ENCODE measurements around the gene PLEKHA7.

PLEKHA7 gene

DNA sequence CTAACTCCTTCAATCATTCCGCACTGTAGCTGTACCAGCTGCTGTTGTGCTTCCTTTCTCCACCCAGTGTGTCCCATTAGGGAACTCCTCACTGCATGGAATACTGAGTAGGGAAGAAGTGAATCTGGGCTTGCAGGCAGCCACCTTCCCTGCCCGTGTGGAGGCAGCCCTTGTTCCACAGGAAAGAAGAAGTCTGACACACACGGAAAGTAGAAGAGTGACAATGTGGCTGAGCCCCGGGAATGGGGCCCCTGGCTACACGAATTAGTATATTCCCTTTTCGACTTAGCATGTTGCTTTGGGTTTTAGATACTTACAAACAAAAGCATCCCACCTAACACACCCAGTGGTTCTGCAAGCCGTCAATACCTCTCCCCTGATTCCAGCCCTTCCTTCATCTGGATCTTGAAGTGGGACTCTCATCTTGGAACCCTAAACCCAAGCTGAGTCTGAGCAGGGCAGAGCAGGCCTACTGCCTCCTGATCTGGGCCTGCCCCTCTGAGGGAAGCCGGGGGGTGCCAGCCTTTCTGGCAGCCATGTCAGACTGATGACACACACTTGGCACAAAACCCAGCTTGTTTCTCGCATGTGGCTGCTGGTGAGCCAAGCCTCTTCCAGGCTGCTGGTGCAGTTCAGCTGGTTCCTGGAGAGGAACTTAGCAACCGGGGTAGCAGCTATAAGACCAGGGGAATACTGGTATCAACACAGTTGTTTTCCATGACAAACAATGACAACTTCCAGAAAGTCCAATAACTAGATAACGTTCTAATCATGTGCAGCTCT, 204.1 kb downstream of the PLEKHA7 start:
- no peak for DNase-seq (ENCODE audit: low read depth)

DNA sequence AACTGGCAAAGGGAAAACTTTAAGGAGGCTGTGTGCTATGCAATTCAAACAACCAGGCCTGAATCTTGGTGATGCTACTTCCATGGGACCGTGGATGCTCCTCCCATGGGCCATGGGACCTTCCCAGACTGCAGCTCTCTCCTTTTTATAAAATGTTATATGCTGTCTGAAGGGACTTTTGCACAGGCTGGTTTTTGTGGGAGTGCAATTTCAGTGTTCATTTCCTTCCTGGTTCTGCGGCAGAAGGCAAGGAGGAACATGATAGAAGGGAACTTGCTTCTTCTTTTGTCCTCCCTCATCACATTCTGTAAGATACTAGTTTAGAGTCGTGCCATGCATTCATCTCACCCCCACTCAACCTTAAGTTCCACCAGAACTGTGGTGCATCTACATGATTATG, 206.9 kb downstream of the PLEKHA7 start:
- DNase-seq (ENCODE audit: low read depth): no peak

DNA sequence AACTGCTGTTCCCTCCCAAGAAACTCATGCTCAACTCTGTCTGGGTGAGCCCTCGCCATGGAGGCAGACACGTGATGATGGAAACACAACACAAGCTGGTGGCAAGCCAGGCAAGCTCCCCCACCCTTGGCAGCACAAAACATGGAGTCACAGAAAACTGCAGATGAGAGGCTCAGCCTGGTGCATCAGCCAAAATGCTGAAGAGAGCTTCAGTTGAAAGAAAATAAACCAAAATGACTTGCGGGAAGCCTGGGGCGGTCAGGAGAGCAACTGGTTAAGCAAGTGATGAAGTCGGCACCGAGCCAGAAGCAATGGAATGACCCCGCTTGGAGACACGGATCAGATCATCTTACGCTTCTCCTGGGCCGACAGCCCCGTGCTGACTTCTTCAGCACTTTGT, 207.4 kb downstream of the PLEKHA7 start:
- no peak for DNase-seq (ENCODE audit: low read depth)

DNA sequence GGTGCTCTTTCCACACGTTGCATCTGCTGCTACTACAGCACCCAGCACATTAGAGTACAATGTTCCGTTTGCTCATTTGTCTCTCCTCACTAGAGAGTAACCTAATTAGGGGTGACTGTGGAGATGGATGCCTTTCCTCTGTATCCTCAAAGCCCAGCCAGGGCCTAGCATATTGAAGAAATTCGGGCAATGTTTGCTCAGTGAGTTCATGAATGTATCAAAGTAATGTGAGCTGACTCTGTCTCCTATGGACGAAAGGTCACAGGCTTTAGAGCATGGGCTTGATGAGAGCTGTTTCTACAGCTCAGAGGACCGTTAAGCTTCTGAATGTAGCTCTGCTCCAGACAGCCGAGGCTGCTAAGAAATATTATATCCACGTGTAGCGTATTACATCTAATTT, 208.3 kb downstream of the PLEKHA7 start:
- DNase-seq (ENCODE audit: low read depth): no peak

DNA sequence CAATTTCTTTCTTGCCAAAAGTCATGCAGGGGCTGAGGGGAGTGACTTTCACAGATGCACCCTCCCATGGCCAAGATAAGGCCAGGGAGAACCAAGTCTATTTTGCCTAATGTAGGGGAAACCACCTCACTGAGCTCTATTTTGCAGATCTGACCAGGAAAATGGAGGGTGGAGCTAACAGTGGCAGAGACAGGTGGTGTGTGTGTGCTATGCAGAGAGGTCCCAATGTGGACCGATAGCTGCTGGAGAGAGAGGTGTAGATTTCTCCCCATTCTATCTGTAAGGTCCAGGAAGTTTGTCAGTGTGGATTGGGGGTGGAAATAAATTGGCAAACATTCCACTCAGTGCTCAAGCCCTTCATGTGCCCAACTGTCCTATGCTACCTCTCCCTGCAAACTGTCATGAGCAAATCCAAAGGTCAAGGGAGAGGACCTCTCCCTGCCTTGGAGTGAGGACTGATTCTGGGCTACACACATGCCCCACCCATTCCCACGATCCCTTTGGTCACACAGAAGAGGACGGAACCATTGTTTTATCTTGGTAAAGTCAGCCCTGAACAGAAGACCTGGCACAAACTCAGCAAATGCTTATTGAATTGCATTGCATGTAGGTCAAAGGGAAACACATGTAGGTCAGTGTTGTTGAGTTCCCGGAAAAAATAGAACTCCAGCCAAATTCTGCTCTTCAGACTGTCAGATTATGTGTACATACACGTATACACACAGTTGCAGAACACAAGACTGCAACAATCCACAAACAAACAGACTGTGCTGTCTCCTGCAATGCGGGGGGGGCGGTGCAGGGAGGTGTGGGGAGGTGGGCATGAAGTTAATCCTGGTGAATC, 209.9 kb downstream of the PLEKHA7 start:
- no peak for DNase-seq (ENCODE audit: low read depth)

DNA sequence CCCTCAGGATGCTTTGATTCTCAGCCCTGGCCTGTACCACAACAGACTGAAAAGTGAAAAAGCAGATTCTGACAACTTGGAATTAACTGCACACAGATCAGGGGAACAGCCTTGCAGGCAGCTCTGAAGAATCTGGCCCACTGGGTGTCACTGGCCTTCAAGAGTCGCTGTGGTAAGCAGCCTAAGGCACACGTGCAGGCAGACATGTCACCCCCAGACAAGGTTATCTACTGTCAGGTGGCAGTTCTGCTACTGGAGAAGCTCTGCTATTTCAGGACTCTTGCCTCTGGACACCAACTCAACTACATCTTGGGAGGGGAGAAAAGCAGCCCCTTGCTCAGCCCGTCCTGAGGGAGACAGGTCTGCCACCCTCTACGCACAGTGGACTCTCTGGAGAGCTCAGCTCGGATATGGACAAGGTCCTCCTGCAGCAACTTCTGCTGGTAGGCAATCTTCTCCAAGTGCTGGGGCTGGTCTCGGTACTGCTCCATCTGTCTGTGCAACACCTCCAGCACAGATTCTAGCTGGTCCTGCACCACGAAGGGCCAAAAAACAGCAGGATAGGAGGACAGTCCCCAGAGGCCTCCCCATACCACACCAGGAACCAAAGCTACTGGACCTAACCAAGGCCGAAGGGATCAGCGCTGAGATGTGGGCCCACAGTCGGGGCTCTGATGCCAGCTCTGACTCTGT, 212.8 kb downstream of the PLEKHA7 start:
- DNase-seq (ENCODE audit: low read depth): no peak

DNA sequence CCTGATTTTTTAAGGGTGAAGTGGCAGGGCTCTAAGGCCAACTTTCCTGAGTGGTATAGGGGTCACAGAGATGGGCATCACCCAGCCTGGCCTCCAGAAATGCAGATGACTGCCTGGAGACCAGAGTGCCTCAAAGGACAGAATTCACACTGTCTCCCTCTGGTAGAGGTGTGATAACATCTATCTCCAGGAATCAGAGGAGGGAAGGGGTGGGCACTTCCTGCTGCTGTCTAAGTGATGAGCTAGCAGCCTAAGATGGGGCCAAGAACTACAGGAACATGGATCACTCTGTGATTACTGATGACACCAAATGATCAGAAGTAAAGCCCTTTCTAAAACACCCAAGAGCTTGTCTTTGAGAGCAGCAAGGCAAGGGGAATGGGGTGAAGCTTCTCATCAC, 213.8 kb downstream of the PLEKHA7 start:
- DNase-seq (ENCODE audit: low read depth): peak; percentile 81

DNA sequence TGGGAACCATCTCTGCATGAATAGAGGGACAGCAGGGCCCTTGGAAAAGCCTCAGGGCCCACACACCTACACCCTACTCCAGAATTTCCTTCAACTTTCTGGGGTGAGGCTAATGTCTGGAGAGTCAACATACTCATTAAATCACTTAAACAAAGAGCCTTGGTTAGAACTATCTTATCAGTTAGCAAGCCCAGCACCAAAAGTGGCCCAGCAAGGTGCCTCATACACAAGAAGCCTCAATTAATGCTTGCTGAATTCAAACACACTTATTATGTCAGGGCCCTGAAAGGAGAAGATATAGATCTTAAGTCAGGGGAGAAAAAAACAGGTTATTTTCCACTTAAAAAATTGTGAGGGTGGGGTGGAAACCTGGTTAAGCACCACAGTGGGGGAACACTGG, 214.3 kb downstream of the PLEKHA7 start:
- DNase-seq (ENCODE audit: low read depth): no peak

DNA sequence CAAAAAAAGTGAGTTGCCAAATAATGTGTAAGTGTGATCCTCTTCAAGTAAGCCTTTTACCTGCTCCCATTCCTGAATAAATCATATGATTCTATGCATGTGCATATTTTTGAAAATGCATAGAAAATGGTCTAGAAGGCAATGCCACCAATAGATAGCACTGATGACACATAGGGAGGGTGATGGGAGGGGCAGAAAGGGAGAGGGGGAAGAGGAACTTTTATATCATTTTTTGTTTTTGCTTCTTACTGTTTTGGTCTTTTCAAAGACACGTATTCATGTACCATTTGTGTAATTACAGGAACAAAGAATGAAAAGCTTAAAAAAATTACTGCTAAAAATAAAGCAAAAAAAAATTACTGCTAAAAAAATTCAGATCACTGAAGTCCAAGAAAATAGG, 215.0 kb downstream of the PLEKHA7 start:
- no peak for DNase-seq (ENCODE audit: low read depth)

DNA sequence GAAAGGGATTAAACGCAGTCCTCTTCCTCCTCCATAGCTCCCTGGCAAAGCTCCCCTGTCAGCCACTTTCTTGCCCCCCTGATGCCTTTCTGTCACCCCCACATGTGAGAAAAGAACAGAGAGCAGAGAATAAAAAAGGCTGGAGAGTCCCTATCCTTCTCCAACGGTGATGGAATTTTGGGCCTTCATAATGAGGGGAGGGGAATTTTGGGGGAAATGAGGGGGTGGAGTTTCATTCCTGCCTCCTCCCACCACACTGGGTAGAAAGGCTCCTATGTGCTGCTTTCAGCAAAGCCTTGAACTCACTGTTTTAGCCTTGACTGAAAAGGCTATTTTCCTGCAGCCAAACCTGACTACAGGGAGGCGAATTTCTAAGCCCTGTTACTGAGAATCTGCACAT, 216.4 kb downstream of the PLEKHA7 start:
- DNase-seq (ENCODE audit: low read depth): no peak

DNA sequence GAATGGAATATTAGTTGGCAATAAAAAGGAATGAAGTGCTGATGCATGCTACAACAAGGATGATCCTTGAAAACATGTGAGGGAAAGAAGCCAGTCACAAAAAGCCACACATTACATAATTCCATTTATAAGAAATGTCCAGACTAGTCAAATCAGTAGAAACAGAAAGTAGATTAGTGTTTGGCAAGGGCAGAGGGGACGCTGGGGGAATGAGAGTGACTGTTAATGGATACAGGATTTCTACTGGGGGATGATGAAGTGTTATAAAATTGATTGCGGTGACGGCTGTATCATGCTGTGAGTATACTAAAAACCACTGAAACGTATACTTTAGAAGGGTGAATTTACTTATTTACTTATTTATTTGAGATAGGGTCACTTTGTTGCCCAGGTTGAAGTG, 217.9 kb downstream of the PLEKHA7 start:
- DNase-seq (ENCODE audit: low read depth): no peak

DNA sequence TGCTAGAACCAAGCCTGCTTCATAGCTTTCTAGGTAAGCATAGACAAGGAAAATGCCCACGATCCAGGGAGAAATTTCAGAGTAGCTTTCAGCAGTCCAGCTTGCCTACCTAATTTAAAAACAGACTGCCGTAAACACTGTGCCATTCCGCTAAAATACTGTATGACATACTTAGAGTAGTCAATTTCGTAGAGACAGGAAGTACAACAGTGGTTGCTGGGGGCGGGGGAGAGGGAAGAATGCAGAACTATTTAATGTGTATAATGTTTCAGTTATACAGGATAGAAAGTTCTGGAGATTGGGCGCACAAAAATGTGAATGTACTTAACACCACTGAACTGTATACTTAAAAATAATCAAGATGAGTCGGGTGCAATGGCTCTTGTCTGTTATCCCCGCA, 219.1 kb downstream of the PLEKHA7 start:
- no peak for DNase-seq (ENCODE audit: low read depth)

DNA sequence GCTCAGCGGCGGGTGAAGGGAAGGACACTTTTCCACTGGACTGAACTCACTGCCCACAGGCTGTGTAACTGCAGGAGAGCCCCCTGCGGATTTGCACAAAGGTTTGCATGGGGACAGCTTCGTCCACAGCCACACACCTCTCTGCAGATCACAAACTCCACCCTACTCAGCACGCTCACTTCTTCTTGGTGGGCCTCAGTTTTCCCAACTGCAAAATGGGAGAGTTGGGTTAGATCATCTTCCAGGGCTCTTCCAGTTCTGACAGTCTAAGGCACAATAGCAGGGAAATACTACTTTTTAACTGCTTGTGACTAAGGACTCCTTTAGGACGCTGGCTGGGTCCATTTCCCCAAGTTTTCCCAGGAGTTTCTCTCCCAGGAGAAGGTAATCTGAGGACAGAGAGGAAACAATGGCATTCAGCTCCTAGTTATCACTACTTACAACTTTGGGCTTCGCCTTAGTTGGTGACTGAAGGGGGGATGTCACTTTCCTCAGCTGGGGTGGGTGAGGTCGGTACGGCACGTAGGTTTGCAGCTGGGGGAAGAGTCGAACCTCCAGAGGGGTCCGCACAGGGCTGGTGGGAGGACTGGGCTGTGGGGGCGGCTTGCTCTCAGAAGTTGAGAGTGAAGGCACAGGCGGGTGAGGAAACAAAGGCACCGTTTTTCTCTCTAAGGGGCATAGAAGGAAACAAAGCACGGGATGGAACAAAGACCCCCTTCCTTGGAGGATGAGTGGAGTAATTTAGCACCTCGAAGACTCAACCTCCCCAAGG, 220.0 kb downstream of the PLEKHA7 start:
- DNase-seq (ENCODE audit: low read depth): no peak

DNA sequence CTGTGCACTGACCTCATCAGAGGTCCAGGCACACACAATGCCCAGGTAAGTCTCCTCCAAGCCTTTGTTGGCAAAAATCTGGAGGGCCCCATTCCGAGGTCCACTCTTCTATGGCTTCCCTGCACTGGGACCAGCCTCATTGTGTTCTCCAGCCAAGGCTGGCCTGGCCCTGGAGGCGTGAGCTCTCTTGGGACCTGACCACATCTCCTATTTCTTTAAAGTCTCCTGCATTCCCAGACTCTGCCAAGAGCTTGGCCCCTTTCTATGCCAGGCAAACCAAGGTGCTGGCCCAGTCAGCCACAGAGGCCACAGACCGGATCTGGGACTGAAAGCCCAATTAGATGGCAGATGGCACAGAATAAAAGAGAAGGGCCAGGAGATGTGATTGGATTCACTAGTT, 220.7 kb downstream of the PLEKHA7 start:
- no peak for DNase-seq (ENCODE audit: low read depth)

DNA sequence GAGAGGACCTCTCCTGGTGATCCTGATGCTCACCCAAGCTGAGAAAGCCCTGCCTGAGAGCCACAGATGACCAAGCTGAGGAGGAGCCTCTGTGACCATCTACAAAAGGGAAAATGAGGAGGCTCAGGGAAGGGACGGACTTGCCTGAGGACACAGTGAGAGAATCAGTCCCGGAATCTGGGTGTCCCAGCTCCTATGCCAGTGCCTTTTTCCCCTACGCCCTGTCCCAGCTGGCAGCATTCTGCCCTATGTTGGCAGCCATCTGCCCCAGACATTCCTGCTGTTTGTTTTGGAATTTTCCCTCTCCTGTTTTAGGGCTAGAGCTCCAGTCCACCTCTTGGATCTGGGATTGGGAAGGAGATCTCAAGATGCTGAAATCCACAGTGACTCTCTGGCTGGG, 221.2 kb downstream of the PLEKHA7 start:
- no peak for DNase-seq (ENCODE audit: low read depth)

DNA sequence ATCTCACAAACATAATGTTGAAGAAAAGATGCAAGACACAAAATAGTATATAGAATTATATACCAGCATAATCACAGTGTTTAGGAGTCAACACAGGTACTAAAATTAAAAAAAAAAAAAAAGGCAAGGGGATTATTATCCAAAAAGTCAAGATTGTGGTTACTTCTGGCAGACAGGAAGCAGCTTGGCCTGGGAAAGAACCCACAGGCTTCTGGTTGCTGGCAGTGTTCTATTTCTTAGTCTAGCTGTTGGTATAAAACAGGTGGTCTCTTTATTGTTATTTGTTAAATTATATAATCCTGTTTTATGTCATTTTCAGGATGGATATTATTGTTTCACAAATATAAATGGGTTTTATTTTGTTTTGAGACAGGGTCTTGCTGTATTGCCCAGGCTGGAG, 221.8 kb downstream of the PLEKHA7 start:
- no peak for DNase-seq (ENCODE audit: low read depth)

DNA sequence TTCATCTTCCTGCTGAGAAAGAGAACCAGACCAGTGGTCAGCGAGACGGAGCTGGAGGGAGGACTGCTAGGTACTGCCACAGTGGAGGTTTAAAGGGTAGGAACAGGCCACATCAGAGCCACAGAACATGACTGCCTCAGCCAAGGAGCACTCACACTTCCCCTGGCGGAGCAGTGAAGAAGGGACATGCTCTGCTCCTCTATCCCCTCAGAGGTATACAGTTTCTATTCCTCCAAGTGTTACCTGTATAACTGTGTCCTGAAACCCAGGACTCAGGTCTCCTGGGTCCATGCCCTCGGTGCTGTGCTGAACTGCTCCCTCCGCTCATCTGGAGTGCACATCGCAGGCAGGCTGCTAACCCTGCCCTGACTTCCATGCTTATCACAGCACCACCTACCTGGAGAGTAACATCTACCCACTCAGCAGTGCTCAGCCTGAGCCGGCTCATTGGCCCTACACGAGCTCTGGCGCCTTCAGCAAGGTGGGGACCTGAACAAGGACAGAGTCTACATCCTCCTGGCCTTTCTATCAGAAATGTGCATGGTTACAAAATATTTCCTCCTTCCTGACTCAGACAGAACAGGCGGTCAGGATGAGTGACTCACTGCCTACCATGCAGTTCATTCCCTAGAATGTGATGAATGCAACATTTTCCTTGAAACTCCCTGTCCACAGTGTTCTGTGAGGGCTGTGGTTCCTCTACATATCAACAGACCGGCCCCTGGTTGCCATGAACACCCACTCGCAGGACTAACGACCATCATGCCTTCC, 222.8 kb downstream of the PLEKHA7 start:
- DNase-seq (ENCODE audit: low read depth): no peak

DNA sequence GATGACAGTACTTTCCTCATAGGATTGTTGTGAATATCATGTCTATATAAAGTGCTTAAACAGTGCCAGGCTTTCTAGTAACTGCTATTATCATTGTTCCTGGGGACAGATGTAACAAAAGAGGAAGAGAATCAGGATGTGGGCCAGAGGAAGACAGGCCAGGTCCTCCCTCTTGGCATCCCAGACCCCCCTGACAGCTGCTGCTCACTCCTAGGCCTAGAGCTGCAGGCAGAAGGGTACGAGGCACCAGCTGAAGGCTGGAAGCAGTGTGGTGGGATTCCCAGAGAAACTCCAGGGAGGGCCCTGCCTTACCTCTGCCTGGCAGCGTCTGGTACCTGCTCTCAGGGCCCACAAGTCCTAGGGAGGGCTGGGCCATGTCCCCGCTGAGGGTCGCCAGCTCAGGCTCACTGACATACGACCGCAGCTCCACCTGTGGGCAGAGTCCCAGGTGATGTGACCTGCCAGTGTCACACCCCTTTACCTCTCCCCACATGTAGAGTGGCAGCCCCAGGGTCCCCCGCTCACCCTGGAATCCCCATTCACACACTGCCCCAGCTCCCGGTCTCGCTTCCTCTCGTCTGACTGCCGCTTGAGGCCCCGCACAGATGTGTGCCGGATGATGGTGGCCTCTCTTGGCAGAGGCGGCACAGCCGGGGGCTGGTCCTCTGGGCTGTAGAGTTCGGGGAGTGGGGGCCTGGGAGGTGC, 223.6 kb downstream of the PLEKHA7 start:
- no peak for DNase-seq (ENCODE audit: low read depth)

DNA sequence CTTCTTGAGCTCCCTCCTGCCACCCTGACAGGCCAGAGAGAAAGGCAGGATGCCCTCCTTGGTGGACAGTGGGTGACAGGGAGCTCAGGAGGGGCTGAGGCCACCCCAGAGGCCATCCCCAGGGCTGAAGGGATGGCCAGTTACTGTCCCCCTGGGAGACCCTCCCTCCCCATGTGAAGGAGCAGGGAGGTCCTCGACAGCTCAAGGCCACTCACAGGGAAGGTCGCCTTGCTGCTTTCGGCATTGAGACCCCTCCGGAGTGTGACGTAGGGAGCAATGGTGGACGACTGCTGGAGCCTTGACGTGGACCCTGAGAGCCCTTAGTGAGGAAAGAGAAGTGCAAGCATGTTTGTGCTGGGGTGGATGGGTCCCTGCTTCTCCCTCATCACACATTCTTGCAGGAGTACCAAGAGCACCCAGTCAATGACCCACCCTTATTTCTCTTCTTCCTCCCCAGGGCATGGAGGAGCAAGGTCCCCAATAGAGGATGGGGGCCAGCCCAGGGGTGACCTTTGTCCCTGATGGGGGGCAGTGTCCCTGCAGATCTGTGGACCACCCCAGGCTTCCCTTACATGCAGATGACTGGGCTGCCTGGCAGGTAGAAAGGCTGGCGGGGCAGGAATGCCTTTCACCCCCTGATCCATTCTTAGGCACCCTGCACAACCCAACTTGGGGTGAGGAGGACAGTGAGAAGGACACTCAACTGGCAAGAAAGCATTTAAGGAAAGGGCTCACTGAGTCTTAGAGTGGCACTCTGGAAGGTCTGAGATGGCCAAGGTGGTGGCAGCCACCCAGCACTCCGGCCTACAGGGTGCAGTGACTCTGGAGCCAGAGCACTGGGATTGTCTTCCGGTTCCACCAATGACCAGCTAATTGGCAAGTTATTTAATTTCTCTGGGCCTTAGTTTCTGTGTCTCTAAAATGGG, 224.4 kb downstream of the PLEKHA7 start:
- DNase-seq (ENCODE audit: low read depth): no peak

DNA sequence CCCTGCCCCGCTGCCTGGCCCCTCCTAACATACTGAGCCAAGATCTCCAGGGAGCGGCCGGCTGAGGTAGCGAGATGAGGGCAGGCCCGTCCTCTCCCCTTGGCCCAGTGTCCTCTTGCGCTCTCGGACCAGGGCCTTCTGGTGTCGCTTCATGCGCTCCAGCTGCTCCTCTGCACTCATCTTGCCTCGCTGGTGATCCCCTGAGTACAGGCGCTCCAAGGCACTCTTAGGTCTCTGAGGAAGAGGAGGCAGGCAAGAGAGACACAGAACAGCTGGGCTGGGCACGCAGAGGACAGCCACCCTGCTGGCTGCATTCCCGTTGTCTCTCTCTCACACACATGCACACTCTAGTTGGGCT, 225.2 kb downstream of the PLEKHA7 start:
- no peak for DNase-seq (ENCODE audit: low read depth)
